H1 (cell line): Measurements from ENCODE around the gene NSMCE3. TPM values are rescaled to one million over a fixed set of nuclear protein-coding genes. Genes with fewer than 3 reads are reported as not detected.
"Not testable (repeated sequence)": the region's sequence is repeated elsewhere in the genome, so short reads cannot be mapped to it uniquely, and the experiment has no call there.

Experiments used
- CTCF ChIA-PET: fragments of 300-600 bp; sonication (Branson Sonifier 250); formaldehyde crosslinking; loops from one replicate; lab custom pipeline; 2021; ENCODE audit not compliant: partially characterized antibody; lab: Charles Lee
- POLR2A ChIA-PET: fragments of 300-600 bp; sonication (Branson Sonifier 250); formaldehyde crosslinking; loops from one replicate; lab custom pipeline; 2021; ENCODE audit warnings: inconsistent platforms; ENCODE audit not compliant: partially characterized antibody; lab: Charles Lee
- DNase-seq, 2 experiments: peaks; one replicate each; pipeline versions ENCODE4 v3.0.0 to v3.0.0-alpha.2; 2010 to 2022; ENCODE audit warnings: low spot score in 2 of 2, low read depth in 1 of 2, mixed read lengths in 1 of 2
- FAIRE-seq: peaks from 2 replicates; lab custom pipeline; 2011; peaks lifted over from hg19 to GRCh38; lab: Jason Lieb, UNC
- H2AFZ ChIP-seq: 2 replicates; pipeline ENCODE4 v1.8.1; 2012; ENCODE audit warnings: low read length, inconsistent platforms
- H2AK5ac ChIP-seq: 2 replicates; pipeline ENCODE4 v1.6.1; 2013; ENCODE audit warnings: low read depth, low read length
- H2BK120ac ChIP-seq: replicated peaks from 2 replicates; pipeline ENCODE3; 2013; ENCODE audit warnings: low read depth, low read length, inconsistent platforms
- H2BK12ac ChIP-seq: 2 replicates; pipeline ENCODE4 v1.6.1; 2013; ENCODE audit warnings: low read depth, low read length
- H2BK15ac ChIP-seq: 2 replicates; pipeline ENCODE4 v1.6.1; 2013; ENCODE audit warnings: low read length
- H2BK20ac ChIP-seq: 2 replicates; pipeline ENCODE4 v1.6.1; 2013; ENCODE audit warnings: low read length
- H2BK5ac ChIP-seq: 2 replicates; pipeline ENCODE4 v1.6.1; 2013; ENCODE audit warnings: low read depth, low read length
- H3K14ac ChIP-seq: 2 replicates; pipeline ENCODE4 v1.6.1; 2013; ENCODE audit warnings: inconsistent platforms; ENCODE audit not compliant: insufficient read length
- H3K18ac ChIP-seq: 2 replicates; pipeline ENCODE4 v1.6.1; 2013; ENCODE audit warnings: low read length; ENCODE audit errors: extremely low read depth
- H3K23ac ChIP-seq: 2 replicates; pipeline ENCODE4 v1.6.1; 2013; ENCODE audit warnings: inconsistent platforms; ENCODE audit not compliant: insufficient read length
- H3K23me2 ChIP-seq: 2 replicates; pipeline ENCODE4 v1.6.1; 2013; ENCODE audit warnings: low read depth, low read length
- H3K27ac ChIP-seq: 2 replicates; pipeline ENCODE4 v1.6.1; 2011; ENCODE audit warnings: low read depth, low read length, inconsistent platforms
- H3K27me3 ChIP-seq, 4 experiments: replicated peaks in 1 of 4; 1 replicate in 1 of 4; 2 replicates in 3 of 4; pipeline versions ENCODE4 v1.6.1 to v1.8.1; 2011 to 2013; ENCODE audit warnings: low read length in 3 of 4, mild to moderate bottlenecking in 3 of 4, inconsistent platforms in 2 of 4, mixed read lengths in 2 of 4, moderate library complexity in 1 of 4; ENCODE audit not compliant: control insufficient read depth in 3 of 4, insufficient read depth in 3 of 4; ENCODE audit errors: extremely low read depth in 1 of 4
- H3K36me3 ChIP-seq, 4 experiments: 2 replicates each; pipeline versions ENCODE4 v1.6.1 to v1.8.1; 2011 to 2013; ENCODE audit warnings: mild to moderate bottlenecking in 4 of 4, low read length in 3 of 4, moderate library complexity in 2 of 4, control low read depth in 1 of 4, inconsistent platforms in 1 of 4; ENCODE audit not compliant: insufficient read depth in 4 of 4, control insufficient read depth in 2 of 4
- H3K4ac ChIP-seq: replicated peaks from 2 replicates; pipeline ENCODE3; 2013; ENCODE audit warnings: low read length, low read depth, mixed read lengths, inconsistent platforms; ENCODE audit not compliant: insufficient read length
- H3K4me1 ChIP-seq, 4 experiments: replicated peaks in 1 of 4; 1 replicate in 1 of 4; 2 replicates in 3 of 4; pipeline versions ENCODE4 v1.6.1 to v1.8.1; 2011 to 2013; ENCODE audit warnings: low read length in 3 of 4, inconsistent platforms in 2 of 4, mixed read lengths in 1 of 4; ENCODE audit not compliant: insufficient read depth in 4 of 4, control insufficient read depth in 3 of 4
- H3K4me2 ChIP-seq, 2 experiments: 2 replicates each; pipeline versions ENCODE4 v1.6.1 to v1.8.1; 2011 to 2013; ENCODE audit warnings: low read depth in 2 of 2, low read length in 2 of 2, control low read depth in 1 of 2, inconsistent platforms in 1 of 2, mild to moderate bottlenecking in 1 of 2; ENCODE audit not compliant: insufficient read depth in 1 of 2
- H3K4me3 ChIP-seq, 4 experiments: fragments of 200-600, 300-600 bp in 1 of 4; sonication (generic), shearing (Covaris generic), sonication (Bioruptor Twin) in 1 of 4; 2 replicates each; pipeline versions ENCODE4 v1.5.1 to v1.8.1; 2011 to 2016; ENCODE audit warnings: low read length in 4 of 4, low read depth in 3 of 4, control low read depth in 2 of 4, inconsistent platforms in 2 of 4, mild to moderate bottlenecking in 2 of 4, mixed read lengths in 1 of 4, moderate library complexity in 1 of 4; ENCODE audit not compliant: insufficient read depth in 2 of 4; ENCODE audit errors: extremely low read depth in 1 of 4
- H3K56ac ChIP-seq: replicated peaks from 2 replicates; pipeline ENCODE3; 2013; ENCODE audit warnings: low read depth, mild to moderate bottlenecking, mixed read lengths, low read length, inconsistent platforms; ENCODE audit not compliant: insufficient read length
- H3K79me1 ChIP-seq: 2 replicates; pipeline ENCODE4 v1.6.1; 2013; ENCODE audit warnings: low read depth, low read length, control low read depth
- H3K79me2 ChIP-seq, 2 experiments: 2 replicates each; pipeline versions ENCODE4 v1.6.1 to v1.8.1; 2012 to 2013; ENCODE audit warnings: low read length in 2 of 2, mild to moderate bottlenecking in 2 of 2, inconsistent platforms in 1 of 2; ENCODE audit not compliant: insufficient read depth in 2 of 2, control insufficient read depth in 1 of 2
- H3K9ac ChIP-seq, 4 experiments: replicated peaks in 1 of 4; 1 replicate in 1 of 4; 2 replicates in 3 of 4; pipeline versions ENCODE4 v1.6.1 to v1.8.1; 2011 to 2013; ENCODE audit warnings: low read depth in 3 of 4, low read length in 3 of 4, control low read depth in 2 of 4, mild to moderate bottlenecking in 2 of 4, moderate library complexity in 2 of 4, inconsistent platforms in 1 of 4; ENCODE audit errors: extremely low read depth in 1 of 4
- H3K9me3 ChIP-seq, 2 experiments: 2 replicates each; pipeline versions ENCODE4 v1.6.1 to v1.8.1; 2012 to 2013; ENCODE audit warnings: mild to moderate bottlenecking in 2 of 2, moderate library complexity in 2 of 2, control low read depth in 1 of 2, inconsistent platforms in 1 of 2, low read depth in 1 of 2, low read length in 1 of 2, mixed read lengths in 1 of 2; ENCODE audit not compliant: insufficient read depth in 2 of 2
- H4K20me1 ChIP-seq, 2 experiments: replicated peaks in 1 of 2; 2 replicates each; pipeline versions ENCODE3 to v1.8.1; 2011 to 2013; ENCODE audit warnings: inconsistent platforms in 2 of 2, low read length in 2 of 2, mild to moderate bottlenecking in 1 of 2; ENCODE audit not compliant: insufficient read depth in 2 of 2, control insufficient read depth in 1 of 2
- H4K5ac ChIP-seq: 2 replicates; pipeline ENCODE4 v1.6.1; 2013; ENCODE audit warnings: low read length, low read depth, mixed read lengths, inconsistent platforms; ENCODE audit not compliant: insufficient read length
- H4K8ac ChIP-seq: 2 replicates; pipeline ENCODE4 v1.8.0; 2013; ENCODE audit warnings: mild to moderate bottlenecking, moderate library complexity, low read length, inconsistent platforms; ENCODE audit not compliant: insufficient read depth; ENCODE audit errors: extremely low read depth
- H4K91ac ChIP-seq: replicated peaks from 2 replicates; pipeline ENCODE3; 2013; ENCODE audit warnings: low read length, mixed read lengths, inconsistent platforms; ENCODE audit not compliant: insufficient read length
- WGBS, 2 experiments: shearing (Covaris generic) in 1 of 2; methylation state at CpG; one replicate each; pipeline versions ENCODE4 v1.1.6 to v1.1.7; 2013 to 2015; ENCODE audit warnings: low lambda C conversion rate in 2 of 2, mixed read lengths in 2 of 2, inconsistent platforms in 1 of 2, low coverage in 1 of 2, missing lambda C conversion rate in 1 of 2; ENCODE audit not compliant: insufficient replicate concordance in 2 of 2, insufficient coverage in 1 of 2, insufficient read length in 1 of 2; ENCODE audit errors: extremely low coverage in 1 of 2, missing lambda C conversion rate in 1 of 2; 5-methylcytosine and 5-hydroxymethylcytosine counted together
- polyA plus RNA-seq, 7 experiments: library from polyadenylated mRNA; depleted of rRNA in 3 of 7; stranded (reverse) in 5 of 7; unstranded in 2 of 7; fragments of >200 nt in 5 of 7; fragments of 200-250 nt in 2 of 7; gene quantifications; 1 replicate in 5 of 7; 2 replicates in 1 of 7; 4 replicates in 1 of 7; pipeline versions ENCODE4 v1.2.1 to v1.2.3, GENCODE V29; 2011 to 2013; ENCODE audit warnings: missing spikeins in 2 of 7, mixed read lengths in 2 of 7
- total RNA-seq: library from RNA; stranded (reverse); fragmentation: NEBNext Ultra II Directional; extraction: Animal tissue kit (Norgen Biotek cat#: 25700); gene quantifications from 2 replicates; pipeline ENCODE4 v1.2.1, GENCODE V29; 2021

The NSMCE3 gene
- total and polyA plus RNA-seq, 2 of the 8 experiments (the other 6 are each of a cell fraction or from before 2014, with no cell fraction given) = 4.3 to 6.7 TPM

DNA sequence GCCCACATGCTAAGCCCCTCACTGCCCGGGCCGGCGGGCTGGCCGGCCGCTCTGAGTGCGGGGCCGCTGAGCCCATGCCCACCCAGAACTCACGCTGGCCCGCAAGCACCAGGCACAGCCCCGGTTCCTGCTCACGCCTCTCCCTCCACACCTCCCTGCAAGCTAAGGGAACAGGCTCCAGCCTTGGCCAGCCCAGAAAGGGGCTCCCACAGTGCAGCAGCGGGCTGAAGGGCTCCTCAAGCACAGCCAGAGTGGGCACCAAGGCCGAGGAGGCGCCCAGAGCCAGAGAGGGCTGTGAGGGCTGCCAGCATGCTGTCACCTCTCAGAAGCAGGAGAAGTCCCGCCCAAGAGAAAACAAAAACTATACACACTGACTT lies 44.6 kb downstream of the NSMCE3 start:
- H3K79me2 ChIP-seq, H2AFZ ChIP-seq, H3K18ac ChIP-seq, H2BK15ac ChIP-seq, H3K23me2 ChIP-seq, H3K9me3 ChIP-seq, H3K36me3 ChIP-seq, DNase-seq, H4K5ac ChIP-seq, H3K4me2 ChIP-seq, H2BK5ac ChIP-seq, H3K9ac ChIP-seq, POLR2A ChIA-PET, H3K4me3 ChIP-seq, H3K23ac ChIP-seq, H2BK120ac ChIP-seq, H3K14ac ChIP-seq, H4K8ac ChIP-seq, H3K4ac ChIP-seq, H4K91ac ChIP-seq, H2BK20ac ChIP-seq, H3K27ac ChIP-seq, H3K27me3 ChIP-seq, H3K56ac ChIP-seq, H3K4me1 ChIP-seq, H3K79me1 ChIP-seq, FAIRE-seq, H4K20me1 ChIP-seq, H2AK5ac ChIP-seq, H2BK12ac ChIP-seq: not testable (repeated sequence)
- WGBS, 2 experiments = 99% methylated on average over 15 of the region's 15 CpGs; no CpG with 5 or more reads in 1 of the 2 experiments
- CTCF ChIA-PET = interaction anchor here (0.6 to 3.8 kb wide), 4 partner anchors 8 to 455 kb away, joined by 3 to 9 read pairs (median 3); no protein-coding TSS in a partner anchor
